ENCODE measurements around the gene HIVEP3.
"Not testable (repeated sequence)": the region's sequence is repeated elsewhere in the genome, so short reads cannot be mapped to it uniquely, and the experiment has no call there.

HIVEP3 gene

GRCh38 chr1:41921271-41921670 lies 2.5 kb upstream of the HIVEP3 start:
- DNase-seq (ENCODE audit: low spot score), result not testable (repeated sequence)

- DNase-seq (ENCODE audit: low spot score), result no peak
Measured at GRCh38 chr1:41920658-41921057, 1.9 kb upstream of the HIVEP3 start.

GRCh38 chr1:41919764-41920397 lies 1.2 kb upstream of the HIVEP3 start:
- DNase-seq (ENCODE audit: low spot score), result no peak

- no peak for DNase-seq (ENCODE audit: low spot score)
Measured at GRCh38 chr1:41919131-41919530, 409 bp upstream of the HIVEP3 start.

GRCh38 chr1:41917835-41918449 lies 780 bp downstream of the HIVEP3 start:
- DNase-seq (ENCODE audit: low spot score), result peak; percentile 55

- no peak for DNase-seq (ENCODE audit: low spot score)
Measured at GRCh38 chr1:41917076-41917475, 1.6 kb downstream of the HIVEP3 start.

- no peak for DNase-seq (ENCODE audit: low spot score)
Measured at GRCh38 chr1:41915786-41916571, 2.7 kb downstream of the HIVEP3 start.

GRCh38 chr1:41914516-41914915 lies 4.2 kb downstream of the HIVEP3 start:
- no peak for DNase-seq (ENCODE audit: low spot score)

GRCh38 chr1:41913014-41913413 lies 5.7 kb downstream of the HIVEP3 start:
- DNase-seq (ENCODE audit: low spot score), result no peak

GRCh38 chr1:41908288-41908895 lies 10.3 kb downstream of the HIVEP3 start:
- no peak for DNase-seq (ENCODE audit: low spot score)

- no peak for DNase-seq (ENCODE audit: low spot score)
Measured at GRCh38 chr1:41907446-41907845, 11.3 kb downstream of the HIVEP3 start.

- DNase-seq (ENCODE audit: low spot score), result no peak
Measured at GRCh38 chr1:41906943-41907342, 11.8 kb downstream of the HIVEP3 start.

- no peak for DNase-seq (ENCODE audit: low spot score)
Measured at GRCh38 chr1:41905093-41905675, 13.5 kb downstream of the HIVEP3 start.

- DNase-seq (ENCODE audit: low spot score), result no peak
Measured at GRCh38 chr1:41902664-41903063, 16.1 kb downstream of the HIVEP3 start.

- DNase-seq (ENCODE audit: low spot score), result no peak
Measured at GRCh38 chr1:41902159-41902577, 16.6 kb downstream of the HIVEP3 start.

GRCh38 chr1:41901551-41901950 lies 17.2 kb downstream of the HIVEP3 start:
- no peak for DNase-seq (ENCODE audit: low spot score)

GRCh38 chr1:41900603-41901444 lies 17.9 kb downstream of the HIVEP3 start:
- no peak for DNase-seq (ENCODE audit: low spot score)

- DNase-seq (ENCODE audit: low spot score), result no peak
Measured at GRCh38 chr1:41898191-41898713, 20.5 kb downstream of the HIVEP3 start.

- DNase-seq (ENCODE audit: low spot score), result no peak
Measured at GRCh38 chr1:41895552-41895951, 23.2 kb downstream of the HIVEP3 start.

- DNase-seq (ENCODE audit: low spot score), result no peak
Measured at GRCh38 chr1:41894808-41895483, 23.8 kb downstream of the HIVEP3 start.
